Neuronal stem cell (in vitro differentiated cells): ENCODE measurements around the gene PATJ.
A peak's percentile ranks its signal among the peaks of the same experiment; 100 is the strongest.

Experiments used
- DNase-seq: peaks from one replicate; pipeline ENCODE4 v3.0.0-alpha.2; 2013; ENCODE audit warnings: low spot score
- H2AFZ ChIP-seq: one replicate; pipeline ENCODE4 v1.6.1; 2013; ENCODE audit warnings: mild to moderate bottlenecking, low read length, inconsistent platforms
- H2AK5ac ChIP-seq: 2 replicates; pipeline ENCODE4 v1.6.1; 2013; ENCODE audit warnings: low read depth, mild to moderate bottlenecking, inconsistent platforms, low read length, moderate library complexity, mixed read lengths
- H2BK120ac ChIP-seq: 2 replicates; pipeline ENCODE4 v1.6.1; 2013; ENCODE audit warnings: low read depth, mild to moderate bottlenecking, inconsistent platforms, low read length, moderate library complexity, mixed read lengths
- H2BK12ac ChIP-seq: one replicate; pipeline ENCODE4 v1.6.1; 2013; ENCODE audit warnings: low read length, inconsistent platforms
- H2BK15ac ChIP-seq: 2 replicates; pipeline ENCODE4 v1.6.1; 2013; ENCODE audit warnings: mild to moderate bottlenecking, low read length, inconsistent platforms, mixed read lengths
- H2BK5ac ChIP-seq: one replicate; pipeline ENCODE4 v1.6.1; 2013; ENCODE audit warnings: inconsistent platforms, mild to moderate bottlenecking, low read length, moderate library complexity
- H3K14ac ChIP-seq: one replicate; pipeline ENCODE4 v1.6.1; 2013; ENCODE audit warnings: low read length, inconsistent platforms
- H3K18ac ChIP-seq: 2 replicates; pipeline ENCODE4 v1.6.1; 2013; ENCODE audit warnings: low read length, inconsistent platforms
- H3K23ac ChIP-seq: 2 replicates; pipeline ENCODE4 v1.6.1; 2013; ENCODE audit warnings: low read depth, mild to moderate bottlenecking, mixed read lengths, low read length, inconsistent platforms; ENCODE audit not compliant: poor library complexity
- H3K27ac ChIP-seq: replicated peaks from 3 replicates; pipeline ENCODE4 v1.5.1; 2013; ENCODE audit warnings: low read length, inconsistent platforms
- H3K27me3 ChIP-seq, 3 experiments: 2 replicates each; pipeline ENCODE4 v1.6.1; 2013; ENCODE audit warnings: low read length in 3 of 3, mild to moderate bottlenecking in 2 of 3, inconsistent platforms in 1 of 3, low read depth in 1 of 3, mixed read lengths in 1 of 3, moderate library complexity in 1 of 3; ENCODE audit not compliant: control insufficient read depth in 3 of 3, insufficient read depth in 3 of 3
- H3K36me3 ChIP-seq, 2 donors: replicated peaks in 1 of 2; 2 replicates each; pipeline ENCODE4 v1.6.1; 2013; ENCODE audit warnings: low read length in 2 of 2; ENCODE audit not compliant: control insufficient read depth in 2 of 2, insufficient read depth in 2 of 2
- H3K4ac ChIP-seq: 2 replicates; pipeline ENCODE4 v1.6.1; 2013; ENCODE audit warnings: inconsistent platforms, mild to moderate bottlenecking, low read length, moderate library complexity
- H3K4me1 ChIP-seq, 2 donors: 1 replicate in 1 of 2; 2 replicates in 1 of 2; pipeline ENCODE4 v1.6.1; 2013; ENCODE audit warnings: low read length in 2 of 2, low read depth in 1 of 2; ENCODE audit not compliant: control insufficient read depth in 2 of 2, insufficient read depth in 1 of 2
- H3K4me2 ChIP-seq: one replicate; pipeline ENCODE4 v1.6.1; 2013; ENCODE audit warnings: mild to moderate bottlenecking, low read length, inconsistent platforms; ENCODE audit not compliant: insufficient read depth, poor library complexity, severe bottlenecking
- H3K4me3 ChIP-seq, 2 donors: 2 replicates each; pipeline ENCODE4 v1.5.1; 2013; ENCODE audit warnings: low read length in 2 of 2, mild to moderate bottlenecking in 2 of 2, inconsistent platforms in 1 of 2, moderate library complexity in 1 of 2
- H3K79me1 ChIP-seq: one replicate; pipeline ENCODE4 v1.6.1; 2013; ENCODE audit warnings: low read depth, mild to moderate bottlenecking, inconsistent platforms, low read length, moderate library complexity
- H3K9ac ChIP-seq: one replicate; pipeline ENCODE4 v1.6.1; 2013; ENCODE audit warnings: mild to moderate bottlenecking, low read depth, low read length, inconsistent platforms; ENCODE audit not compliant: poor library complexity
- H3K9me3 ChIP-seq, 2 donors: replicated peaks in 1 of 2; 2 replicates each; pipeline versions ENCODE3 to v1.6.1; 2013; ENCODE audit warnings: low read length in 2 of 2, mild to moderate bottlenecking in 2 of 2, inconsistent platforms in 1 of 2, low read depth in 1 of 2, mixed read lengths in 1 of 2, moderate library complexity in 1 of 2; ENCODE audit not compliant: control insufficient read depth in 2 of 2, insufficient read depth in 1 of 2
- H4K8ac ChIP-seq: one replicate; pipeline ENCODE4 v1.6.1; 2013; ENCODE audit warnings: low read depth, mild to moderate bottlenecking, inconsistent platforms, low read length, moderate library complexity
- H4K91ac ChIP-seq: one replicate; pipeline ENCODE4 v1.6.1; 2013; ENCODE audit warnings: low read length, low read depth, mild to moderate bottlenecking, inconsistent platforms; ENCODE audit not compliant: poor library complexity
- WGBS, 2 donors: extraction: QIAGEN DNeasy Blood & Tissue Kit; methylation state at CpG; one replicate each; pipeline ENCODE4 v1.1.7; 2013; ENCODE audit warnings: missing lambda C conversion rate in 2 of 2, mixed read lengths in 1 of 2; ENCODE audit not compliant: insufficient read length in 2 of 2, insufficient replicate concordance in 1 of 2; ENCODE audit errors: extremely low coverage in 2 of 2; 5-methylcytosine and 5-hydroxymethylcytosine counted together

PATJ gene

DNA sequence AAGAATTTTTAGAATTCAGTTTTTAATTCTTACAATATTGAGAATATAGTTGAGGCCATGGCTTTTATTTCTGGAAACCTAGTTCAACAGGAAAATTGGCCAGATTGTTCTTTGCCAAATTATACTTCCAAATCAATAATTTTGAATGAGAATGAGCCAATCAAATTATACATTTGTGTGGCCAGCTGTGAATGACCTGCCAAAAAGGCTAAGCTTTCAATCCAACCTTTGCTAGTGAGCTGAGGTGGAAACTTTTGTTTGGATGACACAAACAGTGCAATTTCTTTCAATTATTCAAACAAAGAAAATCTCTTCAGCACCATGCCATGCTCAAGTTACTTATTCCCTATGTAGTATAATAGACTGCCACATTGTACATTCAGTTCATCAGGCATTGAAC is 167.8 kb downstream of the PATJ start:
- Histone ChIP-seq H4K91ac (no peak overlapping the region), H3K36me3 (no peaks in the 10 kb centered on the region), H3K4me2 (no peak overlapping the region), H2BK15ac (no peak overlapping the region), H3K9me3 (no peaks in the 10 kb centered on the region), H3K18ac (no peak overlapping the region), H3K4me1 (peaks cover 5% of the 10 kb centered on the region in 2 donors), H2AK5ac (no peak overlapping the region), H3K23ac (no peak overlapping the region), H3K27ac (no peak overlapping the region), H2AFZ (no peak overlapping the region), H3K79me1 (no peaks in the 10 kb centered on the region), H4K8ac (no peak overlapping the region), H3K27me3 (no peaks in the 10 kb centered on the region), H3K4ac (no peak overlapping the region), H2BK120ac (no peak overlapping the region), H3K4me3 (no peak overlapping the region), H3K9ac (no peak overlapping the region), H2BK5ac (no peak overlapping the region), H3K14ac (no peak overlapping the region), H2BK12ac (no peak overlapping the region)
- no peak for DNase-seq

DNA sequence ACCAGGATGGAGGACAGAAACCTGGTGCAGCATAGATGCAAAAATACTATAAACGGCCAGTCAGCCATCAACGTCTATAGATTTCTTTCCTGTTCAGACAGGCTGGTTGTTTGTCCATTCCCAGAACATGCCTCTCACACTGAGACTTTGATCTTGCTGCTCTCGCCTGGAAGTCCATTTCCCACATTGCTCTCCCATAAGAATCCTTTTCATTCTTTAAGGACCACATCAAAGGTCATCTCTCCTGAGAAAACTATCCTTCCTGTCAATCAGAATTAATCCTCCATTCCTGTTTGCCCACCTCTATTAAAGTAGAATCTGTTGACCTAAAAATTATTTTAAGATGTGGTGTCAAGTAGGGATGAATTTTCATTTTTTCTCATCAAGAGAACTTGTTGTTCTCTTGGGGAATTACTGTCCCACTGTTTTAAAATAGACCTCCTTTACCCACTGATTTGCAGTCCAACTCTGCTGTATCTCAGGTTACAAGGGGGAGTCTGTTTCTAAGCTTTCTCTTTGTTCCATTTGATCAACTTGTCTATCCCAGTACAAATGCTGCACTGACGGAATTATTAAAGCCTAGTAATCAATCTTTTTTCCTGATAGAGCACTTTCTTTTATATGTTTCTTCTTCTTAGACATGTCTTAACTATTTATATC is 172.7 kb downstream of the PATJ start:
- no peaks in the 10 kb centered on the region for H3K36me3 ChIP-seq
- no peak overlapping the region for H2BK5ac ChIP-seq
- H2BK15ac ChIP-seq: no peak overlapping the region
- H3K4me1 ChIP-seq: peaks cover 3 to 7% of the 10 kb centered on the region in 2 donors
- H3K4ac ChIP-seq: no peak overlapping the region
- H4K91ac ChIP-seq: no peak overlapping the region
- no peaks in the 10 kb centered on the region for H3K9me3 ChIP-seq
- no peak overlapping the region for H3K4me3 ChIP-seq
- DNase-seq: peak; percentile 11
- H3K79me1 ChIP-seq: no peaks in the 10 kb centered on the region
- H2AFZ ChIP-seq: peak overlapping the region; percentile 9
- no peak overlapping the region for H3K4me2 ChIP-seq
- no CpG with 5 or more reads among the region's 4 CpGs for WGBS, 2 donors
- H3K14ac ChIP-seq: no peak overlapping the region
- no peak overlapping the region for H3K18ac ChIP-seq
- H2AK5ac ChIP-seq: no peak overlapping the region
- no peak overlapping the region for H3K23ac ChIP-seq
- no peak overlapping the region for H2BK12ac ChIP-seq
- H3K9ac ChIP-seq: no peak overlapping the region
- peak overlapping the region; percentile 33 for H3K27ac ChIP-seq
- H4K8ac ChIP-seq: no peak overlapping the region
- H3K27me3 ChIP-seq: no peaks in the 10 kb centered on the region
- no peak overlapping the region for H2BK120ac ChIP-seq

DNA sequence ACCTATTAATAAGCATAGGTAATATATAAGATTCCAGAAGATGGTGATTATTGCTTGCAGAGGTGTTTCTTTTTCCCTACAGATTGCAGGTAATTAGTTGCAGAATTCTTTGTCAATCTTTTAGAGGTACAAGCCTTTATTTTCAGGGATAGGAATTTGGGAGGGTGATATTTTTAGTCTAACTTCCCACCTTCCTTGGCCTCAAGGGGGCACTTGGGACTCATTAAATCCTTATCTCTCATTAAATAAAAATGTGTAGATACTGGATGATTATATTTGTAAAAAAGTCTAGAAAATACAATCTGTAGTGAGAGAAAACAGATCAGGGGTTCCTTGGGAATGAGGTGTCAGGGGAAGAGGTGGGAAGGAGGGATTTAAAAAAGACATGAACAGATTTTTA is 179.2 kb downstream of the PATJ start:
- H3K9ac ChIP-seq: no peak overlapping the region
- H2AFZ ChIP-seq: no peak overlapping the region
- H3K27me3 ChIP-seq: no peaks in the 10 kb centered on the region
- no peak overlapping the region for H3K14ac ChIP-seq
- no peak overlapping the region for H3K18ac ChIP-seq
- no peak overlapping the region for H2BK12ac ChIP-seq
- no peak overlapping the region for H2BK120ac ChIP-seq
- no peak overlapping the region for H2AK5ac ChIP-seq
- no peaks in the 10 kb centered on the region for H3K4me1 ChIP-seq
- H3K9me3 ChIP-seq: no peaks in the 10 kb centered on the region
- H4K8ac ChIP-seq: no peak overlapping the region
- H4K91ac ChIP-seq: no peak overlapping the region
- H2BK15ac ChIP-seq: no peak overlapping the region
- no peaks in the 10 kb centered on the region for H3K36me3 ChIP-seq
- no peak overlapping the region for H2BK5ac ChIP-seq
- no peaks in the 10 kb centered on the region for H3K79me1 ChIP-seq
- no peak overlapping the region for H3K27ac ChIP-seq
- no peak overlapping the region for H3K4ac ChIP-seq
- H3K4me3 ChIP-seq: no peak overlapping the region
- DNase-seq: no peak
- no peak overlapping the region for H3K23ac ChIP-seq
- H3K4me2 ChIP-seq: no peak overlapping the region

DNA sequence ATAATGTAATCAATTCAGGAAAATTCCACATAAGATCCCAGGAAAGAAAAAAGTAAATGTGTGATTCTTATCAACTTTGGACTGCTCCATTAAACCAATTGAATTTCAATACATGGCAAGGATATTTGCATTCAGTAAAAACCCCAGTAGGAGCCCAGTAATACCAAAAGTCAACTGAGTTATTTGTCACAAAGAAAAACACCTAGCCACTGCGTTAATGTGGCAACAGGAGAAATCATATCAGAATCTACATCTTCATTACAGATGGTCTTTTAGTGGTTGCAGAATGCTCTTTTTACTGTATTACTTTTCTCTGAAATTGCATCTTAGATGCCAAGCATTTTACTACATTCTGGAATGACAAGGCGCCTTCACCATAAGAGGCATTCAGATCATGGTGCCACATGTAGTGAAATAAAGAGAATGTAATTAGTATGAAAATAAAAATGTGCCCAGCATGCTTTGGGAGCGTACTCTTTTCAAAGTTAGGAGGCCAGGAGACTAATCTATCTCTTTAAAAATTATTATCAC is 180.7 kb downstream of the PATJ start:
- DNase-seq: no peak
- H3K9me3 ChIP-seq: no peaks in the 10 kb centered on the region
- no peak overlapping the region for H3K23ac ChIP-seq

More for the DNA sequence above, 180.7 kb downstream of the PATJ start:
- Histone ChIP-seq H2BK120ac (no peak overlapping the region), H3K14ac (no peak overlapping the region), H4K8ac (no peak overlapping the region), H3K27me3 (no peaks in the 10 kb centered on the region), H3K79me1 (no peaks in the 10 kb centered on the region), H3K36me3 (no peaks in the 10 kb centered on the region), H4K91ac (no peak overlapping the region), H3K4ac (no peak overlapping the region), H3K9ac (no peak overlapping the region), H2BK15ac (no peak overlapping the region), H2AFZ (no peak overlapping the region), H3K27ac (no peak overlapping the region), H2AK5ac (no peak overlapping the region), H3K4me3 (no peak overlapping the region), H2BK5ac (no peak overlapping the region), H2BK12ac (no peak overlapping the region), H3K18ac (no peak overlapping the region), H3K4me1 (no peaks in the 10 kb centered on the region), H3K4me2 (no peak overlapping the region)
- no CpG with 5 or more reads among the region's 3 CpGs for WGBS, 2 donors
